Breast epithelium (tissue), 4 donors: Measurements from ENCODE around the gene IRF5. TPM values are rescaled to one million over a fixed set of nuclear protein-coding genes. Genes with fewer than 3 reads are reported as not detected.

ENCODE experiments used
- DNase-seq, 2 donors: peaks; one replicate each; pipeline ENCODE4 v3.0.0-alpha.2; 2019; ENCODE audit warnings: low spot score in 2 of 2
- H3K27ac ChIP-seq, 2 donors: fragments of 200-600 bp; sonication (generic) in 1 of 2; one replicate each; pipeline ENCODE4 v1.5.1; 2016 to 2019; ENCODE audit warnings: mild to moderate bottlenecking in 1 of 2
- H3K27me3 ChIP-seq, 2 donors: fragments of 200-600 bp; sonication (generic) in 1 of 2; one replicate each; pipeline versions ENCODE4 v1.5.1 to v1.6.0; 2017 to 2019; ENCODE audit warnings: control low read depth in 1 of 2, mild to moderate bottlenecking in 1 of 2
- H3K36me3 ChIP-seq: fragments of 200-600 bp; one replicate; pipeline ENCODE4 v1.5.1; 2019
- H3K4me1 ChIP-seq, 2 donors: fragments of 200-600 bp; sonication (generic); one replicate each; pipeline ENCODE4 v1.5.1; 2016 to 2019; ENCODE audit warnings: control low read depth in 1 of 2
- H3K4me3 ChIP-seq, 3 donors: fragments of 200-600 bp; sonication (generic); 1 replicate in 2 of 3; 2 replicates in 1 of 3; pipeline ENCODE4 v1.5.1; 2016 to 2019; ENCODE audit warnings: mild to moderate bottlenecking in 3 of 3, moderate library complexity in 2 of 3
- H3K9me3 ChIP-seq, 2 donors: fragments of 200-600 bp; sonication (generic) in 1 of 2; one replicate each; pipeline ENCODE4 v1.5.1; 2016 to 2019; ENCODE audit warnings: control low read depth in 1 of 2
- CTCF ChIP-seq, 3 donors: fragments of 450-650 bp; IDR thresholded peaks; one replicate each; pipeline ENCODE4 v1.5.1; 2016 to 2017; ENCODE audit warnings: antibody characterized with exemption in 3 of 3, mild to moderate bottlenecking in 3 of 3, moderate library complexity in 3 of 3
- POLR2A ChIP-seq: fragments of 450-650 bp; IDR thresholded peaks from one replicate; pipeline ENCODE4 v1.6.1; 2016; ENCODE audit warnings: antibody characterized with exemption, mild to moderate bottlenecking, moderate library complexity
- POLR2AphosphoS5 ChIP-seq, 3 donors: sonication (generic); formaldehyde crosslinking; IDR thresholded peaks; one replicate each; pipeline ENCODE4 v1.6.1; 2017; ENCODE audit warnings: antibody characterized with exemption in 3 of 3
- intact Hi-C: fragments of 100-400 bp; cut with DNase I; formaldehyde crosslinking; loops from one replicate; pipeline ENCODE4 v1.15.1; 2023; ENCODE audit warnings: low total_unique reads
- total RNA-seq, 3 donors: library from RNA; depleted of rRNA; stranded (reverse); fragments of >200 nt; gene quantifications; one replicate each; pipeline ENCODE4 v1.1.0, GENCODE V29; 2016

IRF5 gene
- total RNA-seq, 3 donors from 2014 or later: 4.6 to 19.4 (median 11.1) TPM

GRCh38 chr7:128938544-128939074, 882 bp downstream of the IRF5 start:
- no peak for TF ChIP-seq POLR2A
- no peak for TF ChIP-seq CTCF (IDR thresholded peaks at IDR 0.05)
- no peak for TF ChIP-seq POLR2AphosphoS5 (IDR thresholded peaks at IDR 0.05)
- Histone ChIP-seq H3K4me3 (peak overlapping the region; percentile 51 to 75 (median 63)), H3K27ac (no peak overlapping the region), H3K27me3 (no peaks in the 10 kb centered on the region), H3K36me3 (no peaks in the 10 kb centered on the region), H3K9me3 (no peaks in the 10 kb centered on the region), H3K4me1 (no peaks in the 10 kb centered on the region)
- no peak for DNase-seq
- intact Hi-C loops: no loop called here

GRCh38 chr7:128939075-128939860, 1.5 kb downstream of the IRF5 start:
- Histone ChIP-seq H3K4me1 (no peaks in the 10 kb centered on the region), H3K36me3 (no peaks in the 10 kb centered on the region), H3K4me3 (peak overlapping the region; percentile 51 to 75 (median 63)), H3K9me3 (no peaks in the 10 kb centered on the region), H3K27ac (peak overlapping the region in 1 of 2 donors; percentile 52), H3K27me3 (no peaks in the 10 kb centered on the region)
- intact Hi-C loops: no loop called here
- TF ChIP-seq CTCF (IDR thresholded peaks at IDR 0.05) (no peak), POLR2A (no peak), POLR2AphosphoS5 (IDR thresholded peaks at IDR 0.05) (no peak)
- no peak for DNase-seq

GRCh38 chr7:128939861-128940410, 2.2 kb downstream of the IRF5 start:
- TF ChIP-seq POLR2A: no peak
- TF ChIP-seq POLR2AphosphoS5 (IDR thresholded peaks at IDR 0.05): no peak
- no peak for TF ChIP-seq CTCF (IDR thresholded peaks at IDR 0.05)
- H3K9me3 ChIP-seq: no peaks in the 10 kb centered on the region
- peak overlapping the region in 2 of 3 donors; percentile 51 to 75 for H3K4me3 ChIP-seq
- H3K27me3 ChIP-seq: no peaks in the 10 kb centered on the region
- H3K36me3 ChIP-seq: no peaks in the 10 kb centered on the region
- intact Hi-C loops: no loop called here
- no peaks in the 10 kb centered on the region for H3K4me1 ChIP-seq
- no peak overlapping the region for H3K27ac ChIP-seq
- DNase-seq: no peak

GRCh38 chr7:128940494-128941322, 3.0 kb downstream of the IRF5 start:
- intact Hi-C loops: no loop called here
- TF ChIP-seq CTCF (IDR thresholded peaks at IDR 0.05) (no peak), POLR2A (no peak), POLR2AphosphoS5 (IDR thresholded peaks at IDR 0.05) (no peak)
- H3K9me3 ChIP-seq: no peaks in the 10 kb centered on the region
- H3K4me3 ChIP-seq: peak overlapping the region in 1 of 3 donors; percentile 51
- no peaks in the 10 kb centered on the region for H3K4me1 ChIP-seq
- H3K36me3 ChIP-seq: no peaks in the 10 kb centered on the region
- H3K27ac ChIP-seq: no peak overlapping the region
- H3K27me3 ChIP-seq: no peaks in the 10 kb centered on the region
- no peak for DNase-seq
